SK-N-SH (cell line): ENCODE results near the gene ST3GAL6.

ENCODE experiments used
- EP300 ChIP-seq, 2 experiments: IDR thresholded peaks; 2 replicates each; pipeline versions ENCODE4 v1.4.0 to v1.6.1; 2012; ENCODE audit warnings: borderline replicate concordance in 1 of 2, low read depth in 1 of 2, low read length in 1 of 2
- EZH2phosphoT487 ChIP-seq: fragments of 200-600 bp; sonication (generic); IDR thresholded peaks from 2 replicates; pipeline ENCODE4 v1.6.1; 2017; ENCODE audit warnings: low read depth, mixed run types, mild to moderate bottlenecking, antibody characterized with exemption, moderate library complexity, borderline replicate concordance
- FOSL2 ChIP-seq: IDR thresholded peaks from 2 replicates; pipeline ENCODE4 v1.4.0; 2012; ENCODE audit warnings: low read depth, mild to moderate bottlenecking, moderate library complexity, borderline replicate concordance
- FOXM1 ChIP-seq: IDR thresholded peaks from 2 replicates; pipeline ENCODE4 v1.4.0; 2012; ENCODE audit warnings: low read depth, mild to moderate bottlenecking
- RAD21 ChIP-seq: IDR thresholded peaks from 2 replicates; pipeline ENCODE4 v1.6.1; 2012; ENCODE audit warnings: mild to moderate bottlenecking, low read length
- SIN3A ChIP-seq: IDR thresholded peaks from 2 replicates; pipeline ENCODE4 v1.6.1; 2012; ENCODE audit warnings: low read depth, mild to moderate bottlenecking, low read length, moderate library complexity, borderline replicate concordance
- TF ChIP-seq, protein P1 (sequence below): fragments of 200-600 bp; sonication (generic); IDR thresholded peaks from 2 replicates; pipeline ENCODE4 v1.6.1; 2017; ENCODE audit warnings: antibody characterized with exemption, mild to moderate bottlenecking, moderate library complexity
- TF ChIP-seq, protein P2 (sequence below): IDR thresholded peaks from 2 replicates; pipeline ENCODE4 v1.4.0; 2012; ENCODE audit warnings: low read depth, borderline replicate concordance

DNA sequence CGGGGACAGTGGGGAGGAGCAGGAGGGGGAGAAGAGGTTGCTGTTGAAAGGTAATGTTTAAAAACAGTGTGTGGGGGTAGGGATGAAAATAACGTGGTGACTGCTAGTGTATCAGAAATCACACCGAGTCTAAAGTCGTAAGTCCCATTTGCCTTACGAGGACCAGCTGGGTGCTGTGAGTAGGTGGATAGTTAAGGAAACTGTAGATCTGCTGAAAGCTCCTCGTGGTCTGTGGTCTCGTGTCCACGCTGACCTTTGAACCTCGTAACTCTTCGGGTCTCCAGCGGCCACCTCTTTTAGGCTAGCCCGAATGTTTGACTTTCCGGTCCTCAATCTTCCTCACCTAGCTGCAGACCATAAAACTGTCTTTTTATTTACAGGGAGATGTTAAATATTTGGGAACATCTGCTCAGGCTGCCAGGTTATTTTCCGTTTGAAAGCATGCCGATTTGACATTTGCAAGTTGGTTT is 29.3 kb upstream of the ST3GAL6 start:
- TF ChIP-seq, protein P1, sequence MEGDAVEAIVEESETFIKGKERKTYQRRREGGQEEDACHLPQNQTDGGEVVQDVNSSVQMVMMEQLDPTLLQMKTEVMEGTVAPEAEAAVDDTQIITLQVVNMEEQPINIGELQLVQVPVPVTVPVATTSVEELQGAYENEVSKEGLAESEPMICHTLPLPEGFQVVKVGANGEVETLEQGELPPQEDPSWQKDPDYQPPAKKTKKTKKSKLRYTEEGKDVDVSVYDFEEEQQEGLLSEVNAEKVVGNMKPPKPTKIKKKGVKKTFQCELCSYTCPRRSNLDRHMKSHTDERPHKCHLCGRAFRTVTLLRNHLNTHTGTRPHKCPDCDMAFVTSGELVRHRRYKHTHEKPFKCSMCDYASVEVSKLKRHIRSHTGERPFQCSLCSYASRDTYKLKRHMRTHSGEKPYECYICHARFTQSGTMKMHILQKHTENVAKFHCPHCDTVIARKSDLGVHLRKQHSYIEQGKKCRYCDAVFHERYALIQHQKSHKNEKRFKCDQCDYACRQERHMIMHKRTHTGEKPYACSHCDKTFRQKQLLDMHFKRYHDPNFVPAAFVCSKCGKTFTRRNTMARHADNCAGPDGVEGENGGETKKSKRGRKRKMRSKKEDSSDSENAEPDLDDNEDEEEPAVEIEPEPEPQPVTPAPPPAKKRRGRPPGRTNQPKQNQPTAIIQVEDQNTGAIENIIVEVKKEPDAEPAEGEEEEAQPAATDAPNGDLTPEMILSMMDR, result no peak
- TF ChIP-seq, protein P2, sequence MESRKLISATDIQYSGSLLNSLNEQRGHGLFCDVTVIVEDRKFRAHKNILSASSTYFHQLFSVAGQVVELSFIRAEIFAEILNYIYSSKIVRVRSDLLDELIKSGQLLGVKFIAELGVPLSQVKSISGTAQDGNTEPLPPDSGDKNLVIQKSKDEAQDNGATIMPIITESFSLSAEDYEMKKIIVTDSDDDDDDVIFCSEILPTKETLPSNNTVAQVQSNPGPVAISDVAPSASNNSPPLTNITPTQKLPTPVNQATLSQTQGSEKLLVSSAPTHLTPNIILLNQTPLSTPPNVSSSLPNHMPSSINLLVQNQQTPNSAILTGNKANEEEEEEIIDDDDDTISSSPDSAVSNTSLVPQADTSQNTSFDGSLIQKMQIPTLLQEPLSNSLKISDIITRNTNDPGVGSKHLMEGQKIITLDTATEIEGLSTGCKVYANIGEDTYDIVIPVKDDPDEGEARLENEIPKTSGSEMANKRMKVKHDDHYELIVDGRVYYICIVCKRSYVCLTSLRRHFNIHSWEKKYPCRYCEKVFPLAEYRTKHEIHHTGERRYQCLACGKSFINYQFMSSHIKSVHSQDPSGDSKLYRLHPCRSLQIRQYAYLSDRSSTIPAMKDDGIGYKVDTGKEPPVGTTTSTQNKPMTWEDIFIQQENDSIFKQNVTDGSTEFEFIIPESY, result no peak
- TF ChIP-seq EP300 (IDR thresholded peaks at IDR 0.05; ENCODE audit: borderline replicate concordance in 1 of 2, low read depth in 1 of 2, low read length in 1 of 2), result no peak
- TF ChIP-seq RAD21, result no peak
- no peak for TF ChIP-seq SIN3A
- TF ChIP-seq EZH2phosphoT487, result no peak
- TF ChIP-seq FOXM1, result no peak
- no peak for TF ChIP-seq FOSL2
